ENCODE data around the gene NALCN.

The NALCN gene

DNA sequence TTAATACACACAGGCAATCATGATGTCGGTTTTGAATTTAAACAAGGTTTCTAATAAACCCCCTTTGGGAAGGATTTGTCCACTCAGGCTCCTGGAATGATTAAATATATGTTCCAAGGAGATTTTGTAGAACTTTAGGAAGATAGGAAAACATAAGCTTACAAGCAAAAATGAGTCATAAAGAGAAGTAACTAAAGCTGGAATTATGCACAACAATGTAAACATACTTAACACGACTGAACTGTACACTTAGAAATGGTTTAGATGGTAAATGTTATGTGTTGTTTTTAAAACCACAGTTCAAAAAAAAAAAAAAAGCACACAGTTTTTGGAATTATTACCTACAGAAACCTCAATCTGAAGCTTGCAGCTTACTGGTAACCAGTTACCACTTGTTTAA lies 304.4 kb downstream of the NALCN start:
- no peak for DNase-seq

DNA sequence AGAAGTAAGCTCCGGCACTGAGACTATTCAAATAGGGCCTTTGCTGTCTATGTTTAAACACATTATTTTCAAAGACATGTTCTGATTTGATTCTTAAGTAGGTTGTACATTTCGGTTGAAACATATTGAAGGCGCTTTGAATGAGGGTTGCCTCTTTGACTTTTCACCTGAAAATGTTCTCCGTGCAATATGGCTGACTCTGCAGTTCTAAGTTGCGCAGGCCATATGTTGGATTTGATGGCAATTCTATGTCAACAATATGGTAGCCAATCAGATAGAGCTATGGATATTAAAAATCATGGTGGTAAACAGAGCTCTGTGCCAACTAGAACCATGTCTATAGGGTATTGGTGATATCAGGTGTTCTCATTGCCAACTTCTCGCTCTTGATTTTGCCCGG lies 307.3 kb downstream of the NALCN start:
- DNase-seq = no peak

DNA sequence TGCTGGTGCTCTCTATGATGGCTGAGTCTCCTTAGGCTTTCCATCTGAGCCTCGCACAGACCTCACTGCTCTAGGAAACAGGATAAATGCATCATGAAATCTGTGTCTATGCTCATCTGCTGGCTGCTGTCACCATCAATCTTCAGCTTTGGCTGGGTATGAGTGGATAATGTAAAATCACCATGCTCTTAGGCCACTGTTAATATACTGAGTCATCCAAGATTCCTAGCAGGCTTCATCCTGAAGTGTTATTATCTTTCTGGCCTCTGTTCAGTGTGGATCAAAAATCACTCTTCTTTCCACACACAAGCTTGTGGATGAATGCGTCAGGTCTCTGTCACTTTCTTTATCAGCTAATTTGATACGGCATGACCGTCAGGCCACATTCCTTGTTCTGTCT lies 317.4 kb downstream of the NALCN start:
- DNase-seq = no peak

DNA sequence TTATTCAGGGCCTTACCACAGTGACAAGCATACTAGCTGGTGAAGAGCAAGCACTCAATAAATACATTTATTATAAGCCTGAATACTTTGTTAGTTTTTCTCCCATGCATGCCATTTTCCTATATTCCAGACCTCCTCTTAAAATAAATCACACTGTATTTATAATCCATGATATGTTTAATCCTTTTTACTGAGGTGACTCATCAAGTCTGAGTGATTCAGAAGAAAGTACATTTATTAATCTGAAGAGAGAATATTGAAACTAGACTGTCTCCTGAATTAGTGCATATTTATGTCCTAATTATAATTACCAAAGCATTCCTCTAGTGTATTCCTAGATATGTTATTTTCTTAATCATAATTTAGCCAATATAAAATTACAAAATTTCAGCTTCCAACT lies 323.3 kb downstream of the NALCN start:
- DNase-seq = no peak

DNA sequence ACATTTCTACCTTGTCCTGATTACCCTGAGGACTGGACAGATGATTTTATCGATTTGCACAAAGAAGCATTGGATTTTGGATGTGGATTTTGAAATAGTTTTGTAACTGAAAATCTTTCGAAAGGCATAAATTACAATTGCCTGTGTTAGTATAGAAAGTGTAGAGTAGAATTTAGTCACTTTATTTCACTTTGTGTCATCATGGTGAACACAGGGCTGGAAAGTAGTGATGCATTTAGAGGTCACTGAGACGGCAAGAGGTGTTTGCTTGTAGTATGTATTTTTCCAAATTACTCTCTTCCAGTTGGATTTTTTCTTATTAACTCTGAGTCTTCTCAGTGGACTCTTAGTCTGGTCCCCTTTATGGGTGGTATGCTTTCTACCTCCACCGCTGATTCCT lies 326.0 kb downstream of the NALCN start:
- DNase-seq = no peak

DNA sequence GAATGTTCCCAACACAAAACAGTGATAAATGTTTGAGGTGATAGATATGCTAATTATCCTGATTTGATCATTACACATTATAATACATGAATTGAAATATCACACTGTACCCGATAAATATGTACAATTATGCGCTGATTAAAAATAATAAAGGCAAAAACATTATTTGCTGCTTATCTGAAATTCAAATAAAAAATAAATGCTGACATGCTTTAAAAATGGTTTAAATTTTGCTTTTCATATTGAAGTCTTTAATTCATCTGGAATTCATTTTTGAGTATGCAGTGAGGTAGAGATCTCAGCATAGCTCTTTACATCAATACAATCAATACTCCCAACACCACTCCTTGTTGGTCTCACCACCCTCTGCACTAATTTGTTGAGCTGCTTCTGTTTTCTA lies 330.8 kb downstream of the NALCN start:
- no peak for DNase-seq

DNA sequence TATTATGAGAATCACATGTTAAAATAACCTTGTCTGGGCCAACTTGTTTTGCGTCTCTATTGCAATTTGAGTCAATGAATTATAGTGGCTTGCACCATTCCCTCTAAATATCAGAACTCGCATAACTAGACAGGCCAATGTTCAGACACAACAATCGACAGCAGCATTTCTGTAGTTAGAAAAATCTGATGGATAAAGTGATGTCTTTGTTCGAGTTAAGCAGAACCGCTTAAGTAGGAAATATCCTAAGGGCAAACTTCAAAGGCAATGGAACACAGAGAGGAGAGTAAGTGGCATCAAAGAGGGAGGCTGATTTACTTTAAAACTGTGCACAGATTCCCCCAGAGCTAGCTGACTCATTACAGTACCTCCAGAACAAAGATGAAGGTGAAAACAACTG lies 333.9 kb downstream of the NALCN start:
- DNase-seq = no peak

DNA sequence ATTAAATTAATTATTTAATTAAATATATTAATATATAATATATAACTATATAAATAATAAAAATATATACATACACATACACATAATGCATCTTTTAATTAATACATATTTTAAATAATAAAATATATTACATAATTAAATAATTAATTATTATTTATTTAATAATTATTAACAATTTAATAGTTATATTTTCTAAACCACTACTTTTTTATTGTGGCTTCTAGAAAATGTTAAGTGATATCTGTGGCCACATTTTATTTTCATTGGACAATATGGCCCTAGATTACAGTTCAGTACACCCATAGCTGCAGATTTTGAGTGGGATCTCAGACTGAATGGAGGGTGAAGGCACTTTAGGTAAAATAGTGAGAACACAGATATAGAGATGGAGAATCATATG lies 335.7 kb downstream of the NALCN start:
- DNase-seq = no peak

DNA sequence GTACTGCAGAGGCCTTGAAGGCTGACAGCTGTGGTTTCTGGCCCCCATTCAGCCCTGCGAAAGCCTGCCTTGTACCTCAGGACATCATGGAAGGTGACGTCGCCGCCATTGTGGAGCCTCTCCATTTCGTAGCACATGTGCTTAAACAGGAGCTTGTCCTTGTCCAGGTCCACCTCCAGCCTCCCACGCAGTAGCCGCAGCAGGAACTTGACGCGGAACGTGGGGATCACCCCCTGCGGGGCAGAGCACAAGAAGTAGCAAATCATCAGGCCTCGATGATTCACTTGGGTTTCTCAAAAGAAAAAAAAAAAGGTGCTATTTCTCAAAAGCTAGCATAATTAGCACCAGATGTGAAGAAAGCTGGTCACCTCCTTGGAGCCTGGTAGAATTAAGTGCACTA lies 351.0 kb downstream of the NALCN start:
- no peak for DNase-seq

DNA sequence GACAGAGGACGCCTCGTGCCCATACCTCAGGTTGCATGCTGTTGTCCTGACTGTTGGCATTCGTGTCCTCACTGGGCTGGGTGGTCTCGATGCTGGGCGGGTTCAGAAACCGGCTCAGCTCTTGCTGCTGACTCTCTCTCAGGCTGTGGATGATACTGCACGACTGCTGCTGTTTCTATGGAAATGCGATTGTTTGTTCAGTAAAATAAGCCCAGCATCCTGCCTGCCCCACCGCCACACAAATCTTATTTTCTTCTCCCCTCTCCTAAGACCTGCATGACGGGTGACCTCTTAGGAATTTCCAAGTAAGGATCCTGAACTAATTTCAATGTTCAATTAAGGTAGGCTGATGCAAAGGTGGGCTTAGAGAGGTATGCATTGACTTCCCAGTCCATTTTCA lies 356.5 kb downstream of the NALCN start:
- no peak for DNase-seq

DNA sequence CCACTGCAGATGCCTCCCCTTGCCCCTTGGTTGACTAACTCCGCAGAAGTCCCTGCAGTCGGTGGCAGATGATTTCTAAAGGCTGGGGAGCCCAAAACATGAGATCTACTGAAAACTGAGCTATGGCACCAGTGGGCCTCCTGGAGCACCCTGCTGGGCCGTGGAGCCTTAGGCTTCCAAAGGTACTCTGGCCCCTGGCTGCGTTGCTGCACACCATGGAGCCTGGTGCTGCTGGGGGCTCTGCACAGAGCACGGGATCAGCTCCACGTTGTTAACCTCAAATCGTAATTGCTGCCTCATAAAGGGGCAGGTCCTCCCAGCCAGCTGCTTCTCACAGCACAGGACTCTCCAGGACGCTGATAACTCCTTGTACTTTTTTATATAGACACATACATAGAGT lies 357.5 kb downstream of the NALCN start:
- DNase-seq = no peak

DNA sequence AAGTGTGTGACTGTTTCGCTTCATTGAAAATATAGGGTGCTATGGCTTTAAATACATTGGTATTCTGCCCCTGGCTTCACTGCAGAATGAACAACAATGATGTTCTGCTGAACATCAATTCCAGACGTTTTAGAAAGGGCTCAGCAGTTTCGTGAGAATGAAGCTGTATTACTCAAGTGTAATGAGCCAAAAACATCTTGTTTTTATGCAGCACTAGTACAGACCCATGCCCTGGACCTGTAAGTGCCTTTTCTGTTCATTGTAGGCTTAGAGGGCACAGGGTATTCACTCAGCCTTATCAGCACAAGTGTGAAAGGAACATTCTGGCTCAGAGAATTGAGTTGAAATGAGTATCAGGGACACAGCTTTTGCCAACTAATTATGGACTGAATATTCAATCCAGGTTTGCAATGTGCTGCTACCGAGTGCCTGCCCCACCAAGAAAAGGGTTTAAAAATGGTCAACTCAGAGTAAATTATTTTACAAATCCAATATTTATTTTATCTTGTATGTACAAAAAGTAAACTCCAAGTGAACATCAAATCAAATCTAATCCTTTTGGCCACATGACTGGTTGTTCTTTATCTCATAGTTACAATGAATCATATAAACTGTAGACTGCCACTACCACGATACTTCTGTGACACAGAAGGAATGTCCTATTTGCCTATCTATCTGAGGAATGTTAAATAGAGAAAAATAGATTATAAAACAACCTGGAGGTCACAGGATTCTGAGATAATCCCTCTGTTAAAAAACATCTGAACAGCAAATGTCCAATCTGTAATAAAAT lies 362.8 kb downstream of the NALCN start:
- no peak for DNase-seq

DNA sequence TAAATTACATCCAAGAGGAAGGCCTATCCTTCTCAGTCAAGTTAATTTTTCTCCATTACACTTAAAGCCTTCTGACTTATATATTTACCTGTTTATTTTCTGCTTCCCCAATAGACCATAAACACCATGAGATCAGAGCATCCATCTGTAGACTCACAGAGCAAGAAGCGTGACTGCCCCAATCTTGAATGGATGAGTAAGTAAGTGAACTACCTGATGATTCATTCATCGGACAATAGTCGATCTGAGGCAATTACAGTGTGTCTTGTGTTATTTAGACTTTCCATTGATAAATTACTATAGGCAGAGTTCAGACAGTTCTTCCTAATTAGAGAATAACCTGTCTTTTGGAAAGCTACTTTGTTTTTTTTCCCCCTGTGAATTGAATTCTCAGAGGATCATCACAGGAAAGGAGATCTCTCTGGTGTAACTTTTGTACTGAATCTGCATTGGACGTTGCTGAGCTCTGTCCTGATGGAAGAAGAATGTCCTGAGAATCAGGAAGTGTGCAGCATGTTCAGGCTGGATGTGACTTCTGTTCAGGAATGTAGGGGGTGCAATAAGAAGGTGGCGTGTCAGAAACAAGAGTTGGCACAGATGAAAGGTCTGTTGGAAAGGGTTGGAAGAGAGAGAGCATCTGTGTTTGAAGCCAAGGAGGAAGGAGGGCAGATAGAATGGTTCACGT lies 367.0 kb downstream of the NALCN start:
- DNase-seq = no peak

DNA sequence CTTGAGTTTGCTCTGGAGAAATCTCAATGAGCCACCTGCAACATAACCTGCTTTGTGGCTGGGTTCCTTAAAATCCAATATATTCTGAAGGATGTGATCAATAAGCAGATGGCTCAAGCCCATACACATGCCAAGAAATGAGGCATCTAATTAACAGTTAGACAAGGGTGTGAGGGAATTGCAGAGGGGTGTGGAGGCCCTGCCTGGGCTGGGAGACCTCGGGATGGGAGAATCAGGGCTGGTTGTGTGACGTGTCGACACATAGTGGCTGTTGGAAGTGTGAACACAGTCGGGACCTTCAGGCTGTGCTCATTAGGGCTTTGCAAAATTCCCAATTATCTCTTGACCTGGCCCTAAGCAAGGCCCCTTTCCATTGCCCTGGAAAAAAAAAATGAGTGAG lies 379.8 kb downstream of the NALCN start:
- DNase-seq = no peak

DNA sequence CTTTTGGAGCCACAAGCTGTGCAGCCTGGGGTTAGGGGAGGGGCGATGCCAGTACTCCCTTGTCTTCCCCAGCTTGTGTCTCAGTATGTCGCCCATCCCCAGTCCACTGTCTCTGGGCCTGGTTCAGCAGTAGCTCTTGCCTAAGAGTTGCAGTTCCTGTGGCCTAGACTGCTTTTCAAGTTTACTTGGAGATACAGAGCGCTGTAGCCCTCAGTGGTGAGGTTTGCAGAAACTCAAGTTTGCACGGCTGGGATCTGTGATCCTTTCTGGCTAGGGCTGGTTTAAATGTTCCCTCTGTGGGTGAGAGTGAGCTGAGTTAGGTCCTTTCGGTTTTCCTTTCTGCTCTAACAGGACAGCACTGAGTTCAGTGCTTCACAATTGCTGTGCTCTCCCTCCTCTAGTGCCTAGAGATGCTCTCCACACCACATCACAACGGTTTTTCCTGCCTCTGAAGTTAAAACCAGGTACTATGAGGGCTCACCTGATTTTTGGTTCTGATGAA lies 381.1 kb downstream of the NALCN start:
- DNase-seq = no peak

DNA sequence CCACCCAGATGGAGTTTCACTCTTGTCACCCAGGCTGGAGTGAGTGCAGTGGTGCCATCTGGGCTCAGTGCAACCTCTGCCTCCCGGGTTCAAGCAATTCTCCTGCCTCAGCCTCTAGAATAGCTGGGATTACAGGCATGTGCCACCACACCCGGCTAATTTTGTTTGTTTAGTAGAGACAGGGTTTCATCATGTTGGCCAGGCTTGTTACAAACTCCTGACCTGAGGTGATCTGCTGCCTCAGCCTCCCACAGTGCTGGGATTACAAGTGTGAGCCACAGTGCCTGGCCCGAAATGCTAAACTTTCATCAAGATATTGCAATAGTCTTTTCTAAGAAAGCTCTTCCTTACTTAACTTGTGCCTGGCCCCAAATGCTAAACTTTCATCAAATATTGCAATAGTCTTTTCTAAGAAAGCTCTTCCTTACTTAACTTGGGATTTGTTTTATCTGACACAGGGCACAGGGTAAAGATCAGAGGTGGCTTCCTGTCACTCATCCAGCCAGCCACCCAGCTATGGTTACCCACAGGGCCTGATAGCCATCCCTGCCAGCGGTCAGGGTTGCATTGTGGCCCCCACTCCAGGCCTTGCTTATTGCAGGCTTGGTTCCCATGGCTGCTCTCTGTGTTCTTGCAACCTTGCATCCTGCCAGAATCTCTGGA lies 389.4 kb downstream of the NALCN start:
- DNase-seq = no peak

DNA sequence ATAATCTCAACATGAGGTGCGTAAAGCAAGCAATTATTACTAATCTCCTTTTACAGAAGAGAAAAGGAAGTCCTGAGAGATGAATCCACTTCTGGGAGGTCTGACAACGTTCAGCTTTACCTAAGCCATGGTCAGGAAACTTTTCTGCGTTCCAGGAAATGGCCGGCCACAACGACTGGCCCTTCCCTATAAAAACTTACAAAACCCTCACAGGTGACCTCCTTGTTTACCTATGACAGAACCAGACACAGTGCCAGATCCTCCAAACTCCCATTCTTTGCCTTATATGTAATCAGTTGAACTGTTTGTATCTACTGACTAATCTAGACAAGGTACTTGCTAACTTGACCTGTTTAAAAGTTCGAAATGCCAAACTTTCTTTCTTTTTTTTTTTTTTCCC lies 390.0 kb downstream of the NALCN start:
- DNase-seq = no peak

DNA sequence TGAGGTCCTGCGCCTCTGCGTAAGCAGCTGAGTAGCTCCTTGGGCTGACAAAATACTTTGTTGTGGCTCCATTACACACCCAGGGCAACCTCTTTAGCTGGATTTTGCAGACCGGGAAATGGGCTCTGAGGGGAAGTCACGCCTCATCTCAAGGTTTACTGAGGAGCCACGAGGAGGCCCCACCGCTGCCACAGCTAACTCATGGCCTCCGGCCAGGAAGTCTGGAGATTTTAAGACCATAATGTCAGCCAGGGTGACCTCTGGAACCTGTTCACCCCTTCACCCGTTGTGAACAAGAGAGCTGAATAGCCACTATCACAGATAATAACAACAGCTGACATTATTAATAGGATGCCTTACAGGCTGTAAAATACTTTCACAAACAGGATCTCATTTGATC lies 390.4 kb downstream of the NALCN start:
- no peak for DNase-seq

DNA sequence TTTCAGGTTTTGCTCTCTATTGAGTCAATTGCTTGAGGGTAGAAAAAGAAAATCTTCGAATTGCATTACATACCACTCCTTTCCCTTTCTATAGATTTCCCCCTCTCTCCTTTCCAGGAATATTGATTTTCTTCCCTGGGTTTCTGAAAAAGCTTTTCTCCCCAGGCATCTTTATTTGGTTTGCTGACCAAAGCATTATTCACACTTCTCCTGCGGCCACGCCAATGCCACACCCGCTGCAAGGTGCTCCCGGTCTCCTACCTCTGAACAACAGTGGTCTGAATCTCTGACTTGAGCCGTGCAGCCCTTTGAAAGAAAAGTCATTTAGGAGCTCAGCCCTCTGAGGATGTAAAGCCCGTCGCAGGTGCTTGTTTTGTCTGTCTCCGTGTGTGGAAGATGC lies 390.8 kb downstream of the NALCN start:
- DNase-seq = no peak

DNA sequence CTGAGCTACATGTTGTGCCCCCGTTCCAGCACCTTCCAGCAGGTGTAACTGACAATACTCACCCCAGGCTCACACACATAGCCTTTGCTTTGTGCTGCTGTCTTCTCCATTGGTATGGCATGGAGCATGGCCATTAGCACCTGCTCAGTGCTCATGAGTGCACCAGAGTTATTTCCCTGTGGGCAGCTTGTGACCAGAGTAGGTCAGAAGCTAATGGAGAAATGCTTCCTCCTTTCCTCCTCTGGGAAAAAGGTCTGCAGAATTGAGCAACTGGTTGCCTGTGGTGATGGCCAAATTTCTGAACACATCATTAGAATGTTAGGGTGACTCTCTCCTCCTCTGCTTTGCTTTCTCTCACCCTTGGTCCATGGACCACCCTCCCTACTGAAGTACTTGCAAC lies 397.2 kb downstream of the NALCN start:
- DNase-seq = no peak

DNA sequence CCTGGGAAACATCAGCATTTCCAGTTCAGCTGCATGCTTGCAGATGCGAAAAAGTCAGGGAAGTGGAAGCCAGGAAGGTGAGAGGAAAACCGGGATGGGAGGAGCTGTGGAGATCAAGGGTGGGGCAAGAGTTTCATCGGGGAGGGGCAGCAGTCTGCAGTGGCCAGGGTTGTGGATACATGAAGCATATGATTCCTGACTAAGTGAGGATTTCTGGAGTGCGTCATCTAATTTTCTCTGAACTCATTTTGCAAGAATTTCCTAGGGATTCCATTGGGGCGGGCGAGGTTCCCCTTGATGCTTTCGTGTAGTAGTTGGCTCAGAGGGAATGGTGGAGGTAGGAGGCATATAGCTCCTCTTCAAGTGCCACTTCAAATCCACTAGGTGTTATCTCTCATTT lies 397.6 kb downstream of the NALCN start:
- DNase-seq = no peak

DNA sequence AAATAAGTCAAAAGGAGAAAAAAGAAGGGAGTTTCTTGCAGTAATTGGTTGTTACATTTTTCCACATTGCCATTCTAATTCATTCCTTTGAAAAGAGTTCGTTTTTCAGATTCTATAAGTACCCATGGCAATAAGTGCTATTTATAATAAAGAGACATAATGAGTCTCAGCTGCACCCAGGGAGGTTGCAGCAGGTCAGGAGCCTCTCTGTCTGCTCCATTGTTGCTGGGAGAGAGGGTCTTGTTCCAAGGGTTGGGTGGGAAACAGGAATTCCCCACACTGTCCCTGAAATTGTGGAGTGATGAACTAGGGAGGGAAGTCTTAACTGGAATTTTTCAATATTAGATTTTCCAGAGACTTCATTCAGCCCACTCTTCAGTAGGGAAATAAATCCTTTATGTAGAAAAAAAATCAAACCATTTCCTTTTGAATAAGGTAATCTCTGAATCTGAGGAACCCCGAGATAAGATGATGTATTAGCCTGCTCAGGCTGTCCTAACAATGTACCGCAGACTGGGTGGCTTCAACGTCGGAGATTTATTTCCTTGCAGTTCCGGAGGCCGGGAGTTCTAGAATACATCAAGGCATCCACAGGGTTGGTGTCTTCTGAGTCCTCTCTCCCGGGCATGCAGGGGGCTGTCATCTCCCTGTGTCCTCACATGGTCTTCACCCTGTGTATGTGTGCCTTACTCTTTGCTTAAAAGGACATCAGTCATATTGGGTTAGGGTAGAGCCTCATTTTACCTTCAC lies 399.0 kb downstream of the NALCN start:
- no peak for DNase-seq

DNA sequence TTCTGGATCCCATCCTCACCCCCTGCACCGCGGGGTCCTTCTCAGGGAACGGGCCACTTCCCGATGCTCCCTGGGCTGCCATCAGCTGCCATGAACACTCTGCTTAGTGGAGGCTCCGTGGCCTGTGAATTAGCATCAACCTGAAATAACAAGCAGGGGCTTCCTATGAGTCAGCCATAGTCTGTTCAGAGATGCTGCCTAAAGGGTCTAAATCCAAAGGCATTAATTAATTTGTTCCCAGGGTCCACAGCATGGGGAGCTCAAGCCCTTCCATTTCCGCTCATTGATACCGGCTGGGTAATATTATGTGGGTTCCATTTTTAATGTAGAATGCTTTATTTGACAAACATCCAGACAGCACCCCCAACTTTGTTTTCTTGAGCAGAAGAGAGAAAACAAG lies 399.8 kb downstream of the NALCN start:
- no peak for DNase-seq

All from activated CD4-positive, alpha-beta T cell treated with anti-CD3 and anti-CD28 coated beads for 1 hour (primary cell).